ENCODE results near the gene TUFT1.

GRCh38 chr1:151536499-151536898 is 3.6 kb upstream of the TUFT1 start:
- TF ChIP-seq POLR2AphosphoS5 (IDR thresholded peaks at IDR 0.05) (no peak), CTCF (IDR thresholded peaks at IDR 0.05 in 8 of 11, conservative IDR thresholded peaks at IDR 0.05 in 3 of 11) (no peak)

All from spleen (tissue), 7 donors.